Common myeloid progenitor, CD34-positive (primary cell): ENCODE measurements around the gene LONRF2.
"Not testable (repeated sequence)": the region's sequence is repeated elsewhere in the genome, so short reads cannot be mapped to it uniquely, and the experiment has no call there.

Experiments used
- CTCF ChIA-PET: fragments of 350-600 bp; sonication (Branson Sonifier 250); formaldehyde crosslinking; loops from one replicate; lab custom pipeline; 2021; ENCODE audit warnings: antibody characterized with exemption; lab: Charles Lee
- POLR2A ChIA-PET: fragments of 350-600 bp; sonication (Branson Sonifier 250); formaldehyde crosslinking; loops from one replicate; lab custom pipeline; 2021; ENCODE audit warnings: antibody characterized with exemption; lab: Charles Lee
- DNase-seq, 3 donors: peaks; one replicate each; pipeline versions ENCODE4 v3.0.0 to v3.0.0-alpha.2; 2013
- H3K27ac ChIP-seq, 2 experiments: 1 replicate in 1 of 2; 2 replicates in 1 of 2; pipeline ENCODE4 v1.7.0; 2013; ENCODE audit warnings: inconsistent platforms in 2 of 2, low read length in 2 of 2, mild to moderate bottlenecking in 2 of 2, low read depth in 1 of 2, moderate library complexity in 1 of 2; ENCODE audit not compliant: severe bottlenecking in 2 of 2, insufficient read depth in 1 of 2, poor library complexity in 1 of 2
- H3K27me3 ChIP-seq, 5 experiments: replicated peaks in 2 of 5; 1 replicate in 3 of 5; 2 replicates in 2 of 5; pipeline versions ENCODE4 v1.6.1 to v1.7.0; 2013; ENCODE audit warnings: low read length in 4 of 5, mild to moderate bottlenecking in 2 of 5, moderate library complexity in 2 of 5, inconsistent platforms in 1 of 5; ENCODE audit not compliant: insufficient read depth in 5 of 5, control insufficient read depth in 4 of 5
- H3K36me3 ChIP-seq, 4 experiments: 1 replicate in 2 of 4; 2 replicates in 2 of 4; pipeline versions ENCODE4 v1.6.1 to v1.7.0; 2013; ENCODE audit warnings: low read length in 3 of 4, control low read depth in 1 of 4, mild to moderate bottlenecking in 1 of 4; ENCODE audit not compliant: control insufficient read depth in 4 of 4, insufficient read depth in 4 of 4
- H3K4me1 ChIP-seq, 4 experiments: 1 replicate in 3 of 4; 2 replicates in 1 of 4; pipeline versions ENCODE4 v1.6.1 to v1.7.1; 2013; ENCODE audit warnings: low read length in 3 of 4, mild to moderate bottlenecking in 3 of 4, control low read depth in 1 of 4, inconsistent platforms in 1 of 4, moderate library complexity in 1 of 4; ENCODE audit not compliant: control insufficient read depth in 4 of 4, insufficient read depth in 4 of 4; ENCODE audit errors: control extremely low read depth in 1 of 4
- H3K4me3 ChIP-seq, 7 experiments: 1 replicate in 4 of 7; 2 replicates in 3 of 7; pipeline versions ENCODE4 v1.5.1 to v1.7.0; 2013; ENCODE audit warnings: mild to moderate bottlenecking in 7 of 7, low read length in 6 of 7, moderate library complexity in 6 of 7, inconsistent platforms in 2 of 7, low read depth in 2 of 7, control low read depth in 1 of 7; ENCODE audit not compliant: insufficient read depth in 4 of 7, control insufficient read depth in 1 of 7; ENCODE audit errors: extremely low read depth in 1 of 7
- H3K9me3 ChIP-seq, 5 experiments: 1 replicate in 4 of 5; 2 replicates in 1 of 5; pipeline versions ENCODE4 v1.6.1 to v1.7.1; 2013; ENCODE audit warnings: low read length in 4 of 5, mild to moderate bottlenecking in 2 of 5, inconsistent platforms in 1 of 5, low read depth in 1 of 5, moderate library complexity in 1 of 5; ENCODE audit not compliant: control insufficient read depth in 4 of 5, insufficient read depth in 2 of 5; ENCODE audit errors: control extremely low read depth in 1 of 5
- WGBS: methylation state at CpG from one replicate; pipeline ENCODE4 v1.1.5; 2013; ENCODE audit not compliant: insufficient coverage; 5-methylcytosine and 5-hydroxymethylcytosine counted together

Gene LONRF2

GRCh38 chr2:100350661-100351185 is 28.4 kb upstream of the LONRF2 start:
- ChIA-PET CTCF (no interaction called here), POLR2A (no interaction called here)
- 93% methylated on average over 12 of the region's 13 CpGs for WGBS
- H3K9me3 ChIP-seq, result peaks cover 0 to 3% (median 0%) of the 10 kb centered on the region in 5 experiments
- no peak for DNase-seq
- H3K27me3 ChIP-seq, result peaks cover 0 to 4% (median 0%) of the 10 kb centered on the region in 5 experiments
- H3K36me3 ChIP-seq, result no peaks in the 10 kb centered on the region
- no peak overlapping the region for H3K27ac ChIP-seq
- no peak overlapping the region for H3K4me3 ChIP-seq
- no peaks in the 10 kb centered on the region for H3K4me1 ChIP-seq

GRCh38 chr2:100345144-100345543 is 22.8 kb upstream of the LONRF2 start:
- CTCF ChIA-PET, result interaction anchor here (1.3 kb wide), 1 partner anchor 24 kb away, joined by 3 read pairs; no protein-coding TSS in a partner anchor
- H3K36me3 ChIP-seq, H3K9me3 ChIP-seq, H3K27me3 ChIP-seq, POLR2A ChIA-PET, DNase-seq, H3K4me3 ChIP-seq, H3K4me1 ChIP-seq, H3K27ac ChIP-seq: not testable (repeated sequence)
- WGBS, result 60% methylated on average over 1 of the region's 1 CpG

GRCh38 chr2:100344433-100344832 is 22.1 kb upstream of the LONRF2 start:
- 92% methylated on average over 3 of the region's 4 CpGs for WGBS
- Histone ChIP-seq H3K4me3 (no peak overlapping the region), H3K9me3 (peaks cover 0 to 6% (median 0%) of the 10 kb centered on the region in 5 experiments), H3K27me3 (peaks cover 0 to 2% (median 0%) of the 10 kb centered on the region in 5 experiments), H3K27ac (no peak overlapping the region), H3K4me1 (no peaks in the 10 kb centered on the region), H3K36me3 (no peaks in the 10 kb centered on the region)
- ChIA-PET CTCF (no interaction called here), POLR2A (no interaction called here)
- DNase-seq, result no peak

GRCh38 chr2:100342466-100342865 is 20.2 kb upstream of the LONRF2 start:
- H3K36me3 ChIP-seq, H3K9me3 ChIP-seq, H3K4me1 ChIP-seq, H3K4me3 ChIP-seq, H3K27ac ChIP-seq, DNase-seq, CTCF ChIA-PET, H3K27me3 ChIP-seq: not testable (repeated sequence)
- WGBS, result no CpG with 5 or more reads among the region's 2 CpGs
- POLR2A ChIA-PET, result interaction anchor here (0.6 kb wide), 1 partner anchor 1397 kb away, joined by 3 read pairs; no protein-coding TSS in a partner anchor

- no peak overlapping the region for H3K27ac ChIP-seq
- no peaks in the 10 kb centered on the region for H3K4me1 ChIP-seq
- DNase-seq, result no peak
- peaks cover 0 to 6% (median 0%) of the 10 kb centered on the region in 5 experiments for H3K9me3 ChIP-seq
- WGBS, result 90% methylated on average over 2 of the region's 5 CpGs
- no peaks in the 10 kb centered on the region for H3K27me3 ChIP-seq
- no peaks in the 10 kb centered on the region for H3K36me3 ChIP-seq
- ChIA-PET CTCF (interaction anchor here (1.2 to 1.3 kb wide), 2 partner anchors 9 to 78 kb away, joined by 3 read pairs; no protein-coding TSS in a partner anchor), POLR2A (no interaction called here)
- H3K4me3 ChIP-seq, result no peak overlapping the region
Observed at GRCh38 chr2:100339823-100340222, 17.5 kb upstream of the LONRF2 start.

- H3K27me3 ChIP-seq, result peaks cover 0 to 2% (median 0%) of the 10 kb centered on the region in 5 experiments
- H3K4me1 ChIP-seq, result no peaks in the 10 kb centered on the region
- POLR2A ChIA-PET, result interaction anchor here (0.6 kb wide), 1 partner anchor 254 kb away, joined by 3 read pairs; no protein-coding TSS in a partner anchor
- DNase-seq, result no peak
- peaks cover 0 to 6% (median 0%) of the 10 kb centered on the region in 5 experiments for H3K9me3 ChIP-seq
- CTCF ChIA-PET, result interaction anchor here (0.9 to 1.3 kb wide), 3 partner anchors 34 to 73 kb away, joined by 3 read pairs; no protein-coding TSS in a partner anchor
- H3K36me3 ChIP-seq, result no peaks in the 10 kb centered on the region
- H3K4me3 ChIP-seq, result no peak overlapping the region
- H3K27ac ChIP-seq, result no peak overlapping the region
- WGBS, result no CpG with 5 or more reads among the region's 2 CpGs
Observed at GRCh38 chr2:100334929-100335328, 12.6 kb upstream of the LONRF2 start.

DNA sequence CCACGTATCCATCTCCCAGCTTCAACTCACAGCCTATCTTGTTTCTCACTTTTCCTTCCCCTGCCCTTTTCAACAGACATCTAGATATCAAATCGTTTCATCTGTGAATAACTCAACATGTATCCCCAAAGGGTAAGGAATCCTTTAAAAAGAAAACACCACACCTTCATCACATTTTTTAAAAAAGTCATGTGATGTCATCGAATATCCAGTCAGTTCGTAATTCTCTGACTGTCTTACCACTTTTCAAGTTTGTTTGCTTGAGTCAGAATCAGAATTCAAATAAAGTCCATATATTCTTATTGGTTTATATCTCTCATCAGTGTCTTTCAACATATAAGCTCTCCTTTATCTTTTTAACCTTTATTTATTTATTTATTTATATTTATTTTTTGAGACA is 5.4 kb upstream of the LONRF2 start:
- 100% methylated on average over 2 of the region's 4 CpGs for WGBS
- Histone ChIP-seq H3K27me3 (peaks cover 5 to 30% (median 13%) of the 10 kb centered on the region in 5 experiments), H3K4me3 (no peak overlapping the region), H3K27ac (no peak overlapping the region), H3K4me1 (no peaks in the 10 kb centered on the region), H3K36me3 (no peaks in the 10 kb centered on the region), H3K9me3 (peaks cover 0 to under 1% (median 0%) of the 10 kb centered on the region in 5 experiments)
- ChIA-PET POLR2A (no interaction called here), CTCF (no interaction called here)
- DNase-seq, result no peak
